ENCODE results near the gene PRKCH. TPM values are rescaled to one million over a fixed set of nuclear protein-coding genes. Genes with fewer than 3 reads are reported as not detected.

Gene PRKCH
- polyA plus RNA-seq, 1 donor from 2014 or later, result 2.0 TPM

DNA sequence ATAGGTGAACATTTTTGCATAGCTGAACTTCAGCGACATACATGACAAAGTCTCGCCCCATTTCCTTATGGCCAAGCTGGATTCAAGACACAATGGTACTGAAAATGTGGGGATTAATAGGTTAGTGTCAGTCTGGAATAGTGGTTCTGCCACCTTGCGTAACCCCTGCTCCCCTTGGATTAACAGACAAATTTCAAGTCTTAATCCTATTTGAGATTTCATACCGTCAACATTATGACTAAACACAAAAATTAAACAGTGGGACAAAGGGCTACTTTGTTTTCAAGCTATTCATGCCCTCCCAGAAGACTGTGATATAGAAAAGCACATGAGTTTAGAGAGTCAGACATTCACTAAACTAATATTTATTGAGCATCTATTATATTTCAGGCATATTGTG, 235.1 kb downstream of the PRKCH start:
- H3K36me3 ChIP-seq (ENCODE audit: insufficient read depth, low read length), result no peaks in the 10 kb centered on the region
- no peaks in the 10 kb centered on the region for H3K27me3 ChIP-seq (ENCODE audit: insufficient read depth, low read depth, low read length)
- H3F3A ChIP-seq (ENCODE audit: insufficient read depth, low read length, poor library complexity, severe bottlenecking), result no peaks in the 10 kb centered on the region
- H3K9me3 ChIP-seq (ENCODE audit: low read length), result no peaks in the 10 kb centered on the region
- no peak overlapping the region for H3K27ac ChIP-seq (ENCODE audit: low read length)
- no peaks in the 10 kb centered on the region for H4K20me1 ChIP-seq (ENCODE audit: insufficient read depth)
- no peak overlapping the region for H2AFZ ChIP-seq (ENCODE audit: low read depth, low read length)
- no peak overlapping the region for H3K4me3 ChIP-seq (ENCODE audit: low read length)
- no peaks in the 10 kb centered on the region for H3K9me2 ChIP-seq (ENCODE audit: insufficient read depth, low read length)
- H3K79me2 ChIP-seq (replicated peaks; ENCODE audit: insufficient read depth, low read length), result no peaks in the 10 kb centered on the region
- H3K9ac ChIP-seq (ENCODE audit: low read length), result no peak overlapping the region
- TF ChIP-seq, protein P1, sequence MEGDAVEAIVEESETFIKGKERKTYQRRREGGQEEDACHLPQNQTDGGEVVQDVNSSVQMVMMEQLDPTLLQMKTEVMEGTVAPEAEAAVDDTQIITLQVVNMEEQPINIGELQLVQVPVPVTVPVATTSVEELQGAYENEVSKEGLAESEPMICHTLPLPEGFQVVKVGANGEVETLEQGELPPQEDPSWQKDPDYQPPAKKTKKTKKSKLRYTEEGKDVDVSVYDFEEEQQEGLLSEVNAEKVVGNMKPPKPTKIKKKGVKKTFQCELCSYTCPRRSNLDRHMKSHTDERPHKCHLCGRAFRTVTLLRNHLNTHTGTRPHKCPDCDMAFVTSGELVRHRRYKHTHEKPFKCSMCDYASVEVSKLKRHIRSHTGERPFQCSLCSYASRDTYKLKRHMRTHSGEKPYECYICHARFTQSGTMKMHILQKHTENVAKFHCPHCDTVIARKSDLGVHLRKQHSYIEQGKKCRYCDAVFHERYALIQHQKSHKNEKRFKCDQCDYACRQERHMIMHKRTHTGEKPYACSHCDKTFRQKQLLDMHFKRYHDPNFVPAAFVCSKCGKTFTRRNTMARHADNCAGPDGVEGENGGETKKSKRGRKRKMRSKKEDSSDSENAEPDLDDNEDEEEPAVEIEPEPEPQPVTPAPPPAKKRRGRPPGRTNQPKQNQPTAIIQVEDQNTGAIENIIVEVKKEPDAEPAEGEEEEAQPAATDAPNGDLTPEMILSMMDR (IDR thresholded peaks at IDR 0.05; ENCODE audit: poor library complexity, severe bottlenecking), result no peak
- no peak for TF ChIP-seq EZH2 (IDR thresholded peaks at IDR 0.05; ENCODE audit: borderline replicate concordance, insufficient read depth, low read length, poor library complexity, severe bottlenecking)
- no peak for TF ChIP-seq SMC3 (conservative IDR thresholded peaks at IDR 0.05; ENCODE audit: poor library complexity)
- TF ChIP-seq, protein P2, sequence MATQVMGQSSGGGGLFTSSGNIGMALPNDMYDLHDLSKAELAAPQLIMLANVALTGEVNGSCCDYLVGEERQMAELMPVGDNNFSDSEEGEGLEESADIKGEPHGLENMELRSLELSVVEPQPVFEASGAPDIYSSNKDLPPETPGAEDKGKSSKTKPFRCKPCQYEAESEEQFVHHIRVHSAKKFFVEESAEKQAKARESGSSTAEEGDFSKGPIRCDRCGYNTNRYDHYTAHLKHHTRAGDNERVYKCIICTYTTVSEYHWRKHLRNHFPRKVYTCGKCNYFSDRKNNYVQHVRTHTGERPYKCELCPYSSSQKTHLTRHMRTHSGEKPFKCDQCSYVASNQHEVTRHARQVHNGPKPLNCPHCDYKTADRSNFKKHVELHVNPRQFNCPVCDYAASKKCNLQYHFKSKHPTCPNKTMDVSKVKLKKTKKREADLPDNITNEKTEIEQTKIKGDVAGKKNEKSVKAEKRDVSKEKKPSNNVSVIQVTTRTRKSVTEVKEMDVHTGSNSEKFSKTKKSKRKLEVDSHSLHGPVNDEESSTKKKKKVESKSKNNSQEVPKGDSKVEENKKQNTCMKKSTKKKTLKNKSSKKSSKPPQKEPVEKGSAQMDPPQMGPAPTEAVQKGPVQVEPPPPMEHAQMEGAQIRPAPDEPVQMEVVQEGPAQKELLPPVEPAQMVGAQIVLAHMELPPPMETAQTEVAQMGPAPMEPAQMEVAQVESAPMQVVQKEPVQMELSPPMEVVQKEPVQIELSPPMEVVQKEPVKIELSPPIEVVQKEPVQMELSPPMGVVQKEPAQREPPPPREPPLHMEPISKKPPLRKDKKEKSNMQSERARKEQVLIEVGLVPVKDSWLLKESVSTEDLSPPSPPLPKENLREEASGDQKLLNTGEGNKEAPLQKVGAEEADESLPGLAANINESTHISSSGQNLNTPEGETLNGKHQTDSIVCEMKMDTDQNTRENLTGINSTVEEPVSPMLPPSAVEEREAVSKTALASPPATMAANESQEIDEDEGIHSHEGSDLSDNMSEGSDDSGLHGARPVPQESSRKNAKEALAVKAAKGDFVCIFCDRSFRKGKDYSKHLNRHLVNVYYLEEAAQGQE (IDR thresholded peaks at IDR 0.05; ENCODE audit: borderline replicate concordance), result no peak
- no peak for TF ChIP-seq POLR2AphosphoS5 (IDR thresholded peaks at IDR 0.05)
- no peak for TF ChIP-seq TAF1 (IDR thresholded peaks at IDR 0.05; ENCODE audit: low read depth)
- no peak for TF ChIP-seq EP300 (conservative IDR thresholded peaks at IDR 0.05; ENCODE audit: poor library complexity, severe bottlenecking)
- no peak for TF ChIP-seq RAD21 (conservative IDR thresholded peaks at IDR 0.05)
- TF ChIP-seq MXI1 (conservative IDR thresholded peaks at IDR 0.05; ENCODE audit: poor library complexity, severe bottlenecking), result no peak
- no peak overlapping the region for H3K4me2 ChIP-seq (ENCODE audit: low read length)

DNA sequence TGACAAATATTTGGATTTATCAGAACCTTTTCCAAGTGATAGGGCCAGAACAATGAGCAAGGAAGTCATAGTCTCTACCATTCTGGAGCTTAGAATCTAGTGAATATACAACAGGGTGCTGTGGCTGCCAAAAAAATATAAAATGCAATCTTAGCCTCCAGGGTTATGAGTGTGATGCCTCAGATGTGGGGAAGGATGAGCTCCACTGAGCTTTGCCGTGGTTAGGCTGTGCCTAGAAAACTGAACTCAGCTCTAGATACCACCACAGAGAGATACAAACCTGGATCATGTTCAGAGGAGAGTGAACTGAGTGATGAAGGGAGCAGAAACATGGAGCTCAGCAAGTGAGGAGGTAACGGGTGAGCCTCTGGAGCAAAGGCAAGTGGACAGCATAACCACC, 235.9 kb downstream of the PRKCH start:
- Histone ChIP-seq H3K4me3 (ENCODE audit: low read length) (no peak overlapping the region), H3K79me2 (replicated peaks; ENCODE audit: insufficient read depth, low read length) (no peaks in the 10 kb centered on the region), H3K4me2 (ENCODE audit: low read length) (no peak overlapping the region), H3K9me2 (ENCODE audit: insufficient read depth, low read length) (no peaks in the 10 kb centered on the region), H3K36me3 (ENCODE audit: insufficient read depth, low read length) (no peaks in the 10 kb centered on the region), H3K9ac (ENCODE audit: low read length) (no peak overlapping the region), H4K20me1 (ENCODE audit: insufficient read depth) (no peaks in the 10 kb centered on the region), H3K9me3 (ENCODE audit: low read length) (no peaks in the 10 kb centered on the region), H2AFZ (ENCODE audit: low read depth, low read length) (no peak overlapping the region), H3K27me3 (ENCODE audit: insufficient read depth, low read depth, low read length) (no peaks in the 10 kb centered on the region), H3K27ac (ENCODE audit: low read length) (no peak overlapping the region), H3F3A (ENCODE audit: insufficient read depth, low read length, poor library complexity, severe bottlenecking) (no peaks in the 10 kb centered on the region)
- no peak for TF ChIP-seq RAD21 (conservative IDR thresholded peaks at IDR 0.05)
- TF ChIP-seq, protein P2 (IDR thresholded peaks at IDR 0.05; ENCODE audit: borderline replicate concordance), result no peak
- TF ChIP-seq EP300 (conservative IDR thresholded peaks at IDR 0.05; ENCODE audit: poor library complexity, severe bottlenecking), result no peak
- TF ChIP-seq MXI1 (conservative IDR thresholded peaks at IDR 0.05; ENCODE audit: poor library complexity, severe bottlenecking), result no peak
- TF ChIP-seq TAF1 (IDR thresholded peaks at IDR 0.05; ENCODE audit: low read depth), result no peak
- no peak for TF ChIP-seq SMC3 (conservative IDR thresholded peaks at IDR 0.05; ENCODE audit: poor library complexity)
- no peak for TF ChIP-seq POLR2AphosphoS5 (IDR thresholded peaks at IDR 0.05)
- TF ChIP-seq, protein P1 (IDR thresholded peaks at IDR 0.05; ENCODE audit: poor library complexity, severe bottlenecking), result no peak
- no peak for TF ChIP-seq EZH2 (IDR thresholded peaks at IDR 0.05; ENCODE audit: borderline replicate concordance, insufficient read depth, low read length, poor library complexity, severe bottlenecking)
